ENCODE results near the gene CES2.

The CES2 gene

DNA sequence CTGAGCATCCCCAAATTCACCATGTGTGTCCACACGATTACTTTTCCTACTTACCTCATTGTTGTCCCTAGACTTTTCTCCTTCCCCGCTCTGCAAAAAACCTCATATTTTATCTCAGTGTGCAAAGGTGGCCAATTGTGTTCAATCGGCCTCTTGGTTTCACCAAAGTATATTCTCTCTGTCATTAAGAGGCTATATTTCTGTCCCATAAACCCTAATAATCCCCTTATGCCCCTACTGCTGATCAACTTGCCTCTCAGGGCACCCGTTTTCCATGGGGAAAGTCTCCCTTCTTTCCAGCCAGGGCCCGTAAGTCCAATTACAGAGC, 11.6 kb downstream of the CES2 start:
- no peaks in the 10 kb centered on the region for H3K36me3 ChIP-seq (ENCODE audit: low read length)
- H3K9me3 ChIP-seq (ENCODE audit: insufficient read depth, low read length) = no peaks in the 10 kb centered on the region
- H3K27me3 ChIP-seq (ENCODE audit: low read length) = no peaks in the 10 kb centered on the region
- no peak overlapping the region for H3K9ac ChIP-seq (ENCODE audit: low read length)
- no peak overlapping the region for H3K4me2 ChIP-seq (ENCODE audit: low read depth, low read length, poor library complexity, severe bottlenecking)
- H2AFZ ChIP-seq (ENCODE audit: low read depth, low read length, severe bottlenecking) = no peak overlapping the region
- H3K9me2 ChIP-seq (replicated peaks; ENCODE audit: insufficient read depth, low read length) = no peaks in the 10 kb centered on the region
- TF ChIP-seq, protein P1, sequence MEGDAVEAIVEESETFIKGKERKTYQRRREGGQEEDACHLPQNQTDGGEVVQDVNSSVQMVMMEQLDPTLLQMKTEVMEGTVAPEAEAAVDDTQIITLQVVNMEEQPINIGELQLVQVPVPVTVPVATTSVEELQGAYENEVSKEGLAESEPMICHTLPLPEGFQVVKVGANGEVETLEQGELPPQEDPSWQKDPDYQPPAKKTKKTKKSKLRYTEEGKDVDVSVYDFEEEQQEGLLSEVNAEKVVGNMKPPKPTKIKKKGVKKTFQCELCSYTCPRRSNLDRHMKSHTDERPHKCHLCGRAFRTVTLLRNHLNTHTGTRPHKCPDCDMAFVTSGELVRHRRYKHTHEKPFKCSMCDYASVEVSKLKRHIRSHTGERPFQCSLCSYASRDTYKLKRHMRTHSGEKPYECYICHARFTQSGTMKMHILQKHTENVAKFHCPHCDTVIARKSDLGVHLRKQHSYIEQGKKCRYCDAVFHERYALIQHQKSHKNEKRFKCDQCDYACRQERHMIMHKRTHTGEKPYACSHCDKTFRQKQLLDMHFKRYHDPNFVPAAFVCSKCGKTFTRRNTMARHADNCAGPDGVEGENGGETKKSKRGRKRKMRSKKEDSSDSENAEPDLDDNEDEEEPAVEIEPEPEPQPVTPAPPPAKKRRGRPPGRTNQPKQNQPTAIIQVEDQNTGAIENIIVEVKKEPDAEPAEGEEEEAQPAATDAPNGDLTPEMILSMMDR (IDR thresholded peaks at IDR 0.05; ENCODE audit: insufficient read depth, low read length, poor library complexity, severe bottlenecking) = no peak
- no peak for TF ChIP-seq EZH2phosphoT487 (conservative IDR thresholded peaks at IDR 0.05; ENCODE audit: low read length)
- H3F3A ChIP-seq (ENCODE audit: insufficient read depth) = no peaks in the 10 kb centered on the region
- no peaks in the 10 kb centered on the region for H3K79me2 ChIP-seq (ENCODE audit: insufficient read depth, low read length)
- H4K20me1 ChIP-seq (ENCODE audit: low read depth, low read length) = no peaks in the 10 kb centered on the region
- H3K4me3 ChIP-seq (ENCODE audit: insufficient read depth, low read length, poor library complexity, severe bottlenecking) = no peak overlapping the region
- H3K27ac ChIP-seq (ENCODE audit: low read depth, low read length) = no peak overlapping the region

DNA sequence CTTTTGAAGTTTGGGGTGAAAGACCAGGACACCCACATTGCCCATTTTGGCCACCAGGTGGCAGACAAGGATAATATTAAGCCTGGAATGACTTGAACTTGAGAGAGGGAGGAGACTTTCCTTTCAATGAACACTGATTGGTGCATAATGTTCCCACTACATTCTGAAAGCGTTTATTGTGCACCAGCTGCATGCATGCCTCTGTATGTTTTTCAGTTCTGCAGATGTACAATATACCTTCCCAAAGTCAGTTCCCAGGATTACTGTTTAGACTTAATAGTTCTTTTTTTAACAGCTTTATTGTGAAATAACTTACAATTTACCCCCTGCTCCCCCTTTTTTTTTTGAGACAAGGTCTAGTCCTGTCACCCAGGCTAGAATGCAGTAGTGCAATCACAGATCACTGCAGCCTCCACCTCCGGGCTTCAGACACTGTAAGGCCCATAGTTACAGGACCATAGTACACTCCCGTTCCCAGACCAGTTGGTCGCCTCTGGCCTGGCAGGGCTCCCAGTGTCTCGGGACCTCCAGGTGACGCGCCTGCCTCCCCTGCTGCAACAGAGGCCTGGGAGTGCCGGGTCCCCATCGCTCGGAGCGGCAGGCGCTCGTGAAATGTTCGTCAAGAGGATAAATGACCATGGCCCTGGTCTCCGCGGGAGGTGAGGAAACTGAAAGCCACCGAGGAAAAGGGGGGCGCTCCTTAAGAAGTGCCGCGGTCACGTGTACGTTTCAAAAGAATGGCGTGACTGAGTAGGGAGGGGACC, 12.2 kb downstream of the CES2 start:
- Histone ChIP-seq H3F3A (ENCODE audit: insufficient read depth) (no peaks in the 10 kb centered on the region), H3K4me3 (ENCODE audit: insufficient read depth, low read length, poor library complexity, severe bottlenecking) (no peak overlapping the region), H3K4me2 (ENCODE audit: low read depth, low read length, poor library complexity, severe bottlenecking) (peak overlapping the region; percentile 17), H3K27me3 (ENCODE audit: low read length) (no peaks in the 10 kb centered on the region), H3K27ac (ENCODE audit: low read depth, low read length) (no peak overlapping the region), H3K9me2 (replicated peaks; ENCODE audit: insufficient read depth, low read length) (no peaks in the 10 kb centered on the region), H2AFZ (ENCODE audit: low read depth, low read length, severe bottlenecking) (no peak overlapping the region), H3K9ac (ENCODE audit: low read length) (no peak overlapping the region), H3K9me3 (ENCODE audit: insufficient read depth, low read length) (no peaks in the 10 kb centered on the region), H3K36me3 (ENCODE audit: low read length) (no peaks in the 10 kb centered on the region), H3K79me2 (ENCODE audit: insufficient read depth, low read length) (no peaks in the 10 kb centered on the region), H4K20me1 (ENCODE audit: low read depth, low read length) (no peaks in the 10 kb centered on the region)
- TF ChIP-seq, protein P1 (IDR thresholded peaks at IDR 0.05; ENCODE audit: insufficient read depth, low read length, poor library complexity, severe bottlenecking) = peak; percentile 89
- TF ChIP-seq EZH2phosphoT487 (conservative IDR thresholded peaks at IDR 0.05; ENCODE audit: low read length) = no peak

DNA sequence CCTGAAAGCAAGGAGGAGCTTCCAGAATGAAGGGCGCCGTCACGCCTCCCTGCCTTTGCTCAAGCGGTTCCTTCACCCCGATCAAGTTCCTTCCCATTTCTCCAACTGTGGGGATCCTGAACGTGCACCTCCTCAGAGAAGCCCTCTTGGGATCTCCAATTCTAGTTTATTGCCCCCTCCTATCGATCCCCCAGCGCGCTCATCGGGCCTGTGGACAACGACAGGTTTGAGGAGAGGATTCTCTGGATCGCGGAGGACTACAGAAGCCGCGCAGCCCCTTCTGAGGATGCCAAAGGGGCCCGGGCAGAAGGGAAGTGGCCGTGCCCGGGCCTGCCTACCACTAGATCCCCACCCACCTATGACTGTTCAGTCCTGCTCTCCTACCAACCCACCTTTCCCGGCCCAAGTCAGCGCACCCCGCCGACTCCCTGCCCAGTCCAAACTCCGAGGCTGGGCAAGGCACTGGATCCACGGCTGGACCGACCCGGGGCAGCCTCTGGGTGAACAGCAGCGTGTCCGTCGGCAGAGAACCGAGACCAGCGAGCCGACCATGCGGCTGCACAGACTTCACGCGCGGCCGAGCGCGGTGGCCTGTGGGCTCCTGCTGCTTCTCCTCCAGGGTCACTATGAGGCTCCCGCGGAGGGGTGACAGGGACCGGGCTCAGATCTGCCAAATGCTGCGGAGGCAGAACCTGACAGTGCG, 13.0 kb downstream of the CES2 start:
- no peaks in the 10 kb centered on the region for H3F3A ChIP-seq (ENCODE audit: insufficient read depth)
- no peaks in the 10 kb centered on the region for H3K9me2 ChIP-seq (replicated peaks; ENCODE audit: insufficient read depth, low read length)
- no peak overlapping the region for H3K9ac ChIP-seq (ENCODE audit: low read length)
- no peaks in the 10 kb centered on the region for H3K79me2 ChIP-seq (ENCODE audit: insufficient read depth, low read length)
- TF ChIP-seq, protein P1 (IDR thresholded peaks at IDR 0.05; ENCODE audit: insufficient read depth, low read length, poor library complexity, severe bottlenecking) = no peak
- no peak for TF ChIP-seq EZH2phosphoT487 (conservative IDR thresholded peaks at IDR 0.05; ENCODE audit: low read length)
- H2AFZ ChIP-seq (ENCODE audit: low read depth, low read length, severe bottlenecking) = no peak overlapping the region
- H3K27ac ChIP-seq (ENCODE audit: low read depth, low read length) = no peak overlapping the region
- no peaks in the 10 kb centered on the region for H3K9me3 ChIP-seq (ENCODE audit: insufficient read depth, low read length)
- no peaks in the 10 kb centered on the region for H3K27me3 ChIP-seq (ENCODE audit: low read length)
- H4K20me1 ChIP-seq (ENCODE audit: low read depth, low read length) = no peaks in the 10 kb centered on the region
- peak overlapping the region; percentile 17 for H3K4me2 ChIP-seq (ENCODE audit: low read depth, low read length, poor library complexity, severe bottlenecking)
- H3K36me3 ChIP-seq (ENCODE audit: low read length) = no peaks in the 10 kb centered on the region
- H3K4me3 ChIP-seq (ENCODE audit: insufficient read depth, low read length, poor library complexity, severe bottlenecking) = no peak overlapping the region
